A549 (cell line): ENCODE data around the gene DUS4L.

Experiments used
- CBX2 ChIP-seq: fragments of 200-600 bp; sonication (generic); IDR thresholded peaks from 2 replicates; pipeline ENCODE4 v1.6.1; 2016; ENCODE audit warnings: low read depth, mild to moderate bottlenecking, borderline replicate concordance
- CEBPB ChIP-seq, 2 experiments: fragments of >200 bp in 1 of 2; sonication (Bioruptor Twin) in 1 of 2; formaldehyde crosslinking in 1 of 2; IDR thresholded peaks; 2 replicates each; pipeline ENCODE4 v1.6.1; 2012 to 2016
- CTCF ChIP-seq: fragments of >200 bp; sonication (Bioruptor Twin); formaldehyde crosslinking; IDR thresholded peaks from 3 replicates; pipeline ENCODE4 v1.5.1; 2016
- EHMT2 ChIP-seq: fragments of 200-600 bp; sonication (generic); IDR thresholded peaks from 2 replicates; pipeline ENCODE4 v1.6.1; 2016; ENCODE audit warnings: antibody characterized with exemption, low read depth, mild to moderate bottlenecking, moderate library complexity
- ELK1 ChIP-seq: fragments of 150-350 bp; IDR thresholded peaks from 2 replicates; pipeline ENCODE4 v1.6.1; 2014; ENCODE audit warnings: low read depth, mild to moderate bottlenecking, low read length
- EP300 ChIP-seq, 2 experiments: fragments of >200 bp; sonication (Bioruptor Twin); formaldehyde crosslinking; IDR thresholded peaks; 2 replicates in 1 of 2; 3 replicates in 1 of 2; pipeline ENCODE4 v1.6.1; 2016 to 2017
- HOXA7 ChIP-seq: fragments of 250-450 bp; sonication (Bioruptor Pico); IDR thresholded peaks from 2 replicates; pipeline ENCODE4 v1.5.0; 2020; ENCODE audit warnings: mild to moderate bottlenecking, moderate library complexity
- MAX ChIP-seq: IDR thresholded peaks from 2 replicates; pipeline ENCODE4 v1.6.1; 2012
- MAZ ChIP-seq: fragments of 150-350 bp; IDR thresholded peaks from 2 replicates; pipeline ENCODE4 v1.6.1; 2014; ENCODE audit warnings: antibody characterized with exemption, low read depth, low read length, borderline replicate concordance
- POLR2A ChIP-seq: IDR thresholded peaks from 2 replicates; pipeline ENCODE4 v1.6.1; 2012; ENCODE audit warnings: mild to moderate bottlenecking, low read length
- POLR2AphosphoS2 ChIP-seq: conservative IDR thresholded peaks from 2 replicates; pipeline ENCODE4 v1.6.1; 2012; ENCODE audit warnings: low read length, improper control_type of control experiment, inconsistent platforms
- RAD21 ChIP-seq, 2 experiments: fragments of >200 bp in 1 of 2; sonication (Bioruptor Twin) in 1 of 2; formaldehyde crosslinking in 1 of 2; IDR thresholded peaks in 1 of 2; conservative IDR thresholded peaks in 1 of 2; 2 replicates in 1 of 2; 3 replicates in 1 of 2; pipeline ENCODE4 v1.6.1; 2012 to 2018; ENCODE audit warnings: inconsistent platforms in 1 of 2
- USF2 ChIP-seq: fragments of 450-650 bp; IDR thresholded peaks from 2 replicates; pipeline ENCODE4 v1.6.1; 2014; ENCODE audit warnings: antibody characterized with exemption

- TF ChIP-seq CTCF: no peak
- no peak for TF ChIP-seq EHMT2
- no peak for TF ChIP-seq CEBPB (IDR thresholded peaks at IDR 0.05)
- TF ChIP-seq RAD21 (conservative IDR thresholded peaks at IDR 0.05 in 1 of 2, IDR thresholded peaks at IDR 0.05 in 1 of 2): no peak
- no peak for TF ChIP-seq HOXA7 (CRISPR knock-in tag)
- TF ChIP-seq POLR2A: no peak
- TF ChIP-seq POLR2AphosphoS2: no peak
- TF ChIP-seq MAX: no peak
- no peak for TF ChIP-seq ELK1
- TF ChIP-seq MAZ: no peak
- no peak for TF ChIP-seq EP300 (IDR thresholded peaks at IDR 0.05)
- no peak for TF ChIP-seq USF2
- TF ChIP-seq CBX2: no peak
Measured at GRCh38 chr7:107538001-107538400, 25.8 kb upstream of the DUS4L start.
